Suprapubic skin (tissue), 4 donors: Measurements from ENCODE around the gene COMMD1. TPM values are rescaled to one million over a fixed set of nuclear protein-coding genes. Genes with fewer than 3 reads are reported as not detected.
"Not testable (repeated sequence)": the region's sequence is repeated elsewhere in the genome, so short reads cannot be mapped to it uniquely, and the experiment has no call there.

ENCODE experiments used
- DNase-seq, 2 donors: peaks; one replicate each; pipeline ENCODE4 v3.0.0-alpha.2; 2019; ENCODE audit warnings: low spot score in 2 of 2
- H3K27ac ChIP-seq: fragments of 200-600 bp; sonication (generic); one replicate; pipeline ENCODE4 v1.5.1; 2019
- H3K27me3 ChIP-seq: fragments of 200-600 bp; sonication (generic); one replicate; pipeline ENCODE4 v1.5.1; 2019
- H3K36me3 ChIP-seq: fragments of 200-600 bp; sonication (generic); one replicate; pipeline ENCODE4 v1.5.1; 2019
- H3K4me1 ChIP-seq: fragments of 200-600 bp; sonication (generic); one replicate; pipeline ENCODE4 v1.5.1; 2019
- H3K4me3 ChIP-seq: fragments of 200-600 bp; sonication (generic); one replicate; pipeline ENCODE4 v1.5.1; 2019; ENCODE audit warnings: mild to moderate bottlenecking
- H3K9me3 ChIP-seq: fragments of 200-600 bp; sonication (generic); one replicate; pipeline ENCODE4 v1.5.1; 2019
- EP300 ChIP-seq: sonication (generic); formaldehyde crosslinking; IDR thresholded peaks from one replicate; pipeline ENCODE4 v1.6.1; 2017; ENCODE audit warnings: antibody characterized with exemption
- POLR2A ChIP-seq, 2 donors: fragments of 450-650 bp; IDR thresholded peaks; one replicate each; pipeline ENCODE4 v1.6.1; 2017; ENCODE audit warnings: antibody characterized with exemption in 2 of 2, mild to moderate bottlenecking in 2 of 2, moderate library complexity in 2 of 2
- POLR2AphosphoS5 ChIP-seq, 3 donors: sonication (generic); formaldehyde crosslinking; IDR thresholded peaks; one replicate each; pipeline ENCODE4 v1.6.1; 2017; ENCODE audit warnings: antibody characterized with exemption in 3 of 3
- WGBS: methylation state at CpG from one replicate; pipeline ENCODE4 v1.1.5; 2018; 5-methylcytosine and 5-hydroxymethylcytosine counted together
- total RNA-seq, 4 donors: library from RNA; depleted of rRNA; stranded (reverse); fragments of >200 nt; gene quantifications; one replicate each; pipeline ENCODE4 v1.1.0, GENCODE V29; 2016
- TF ChIP-seq, protein P1 (sequence below), 2 donors: fragments of 200-600 bp in 1 of 2; fragments of 450-650 bp in 1 of 2; sonication (generic) in 1 of 2; IDR thresholded peaks; one replicate each; pipeline ENCODE4 v1.5.1; 2016 to 2019; ENCODE audit warnings: antibody characterized with exemption in 2 of 2, mild to moderate bottlenecking in 1 of 2, moderate library complexity in 1 of 2

The COMMD1 gene
- total RNA-seq, 4 donors from 2014 or later = 45.6 to 64.3 (median 57.7) TPM

DNA sequence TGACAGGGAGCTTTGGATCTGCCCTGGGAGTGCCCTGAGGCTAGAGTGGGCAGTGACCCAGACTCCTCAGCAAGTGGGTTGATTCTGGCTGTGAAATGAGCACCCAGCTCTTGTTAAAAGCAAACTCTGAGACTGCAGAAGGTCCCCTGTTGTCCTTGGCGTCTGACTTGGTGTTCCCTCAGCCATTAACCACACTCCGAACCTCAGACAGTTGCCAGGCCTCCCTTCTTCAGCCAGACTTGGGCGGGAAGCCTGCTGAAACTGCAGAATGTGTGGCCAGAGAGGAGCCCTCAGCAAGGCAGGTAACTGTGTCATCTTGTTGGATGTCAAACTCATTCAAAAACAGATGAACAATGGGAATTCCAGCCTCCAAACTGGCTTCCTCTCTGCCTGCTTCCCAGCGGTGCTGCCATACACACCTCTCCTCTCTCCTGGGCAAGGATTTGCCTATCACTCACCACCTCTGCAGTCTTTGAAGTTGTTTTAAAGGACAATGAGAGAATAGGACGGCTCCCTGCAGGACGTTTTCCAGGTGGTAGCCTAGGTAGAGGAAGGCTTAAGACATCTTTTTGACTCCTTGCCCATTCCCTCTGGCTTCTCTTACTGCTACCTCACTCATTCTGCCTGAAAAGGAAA is 251.5 kb downstream of the COMMD1 start:
- Histone ChIP-seq H3K27ac (no peak overlapping the region), H3K27me3 (no peaks in the 10 kb centered on the region), H3K4me3 (no peak overlapping the region), H3K36me3 (no peaks in the 10 kb centered on the region), H3K9me3 (no peaks in the 10 kb centered on the region), H3K4me1 (no peaks in the 10 kb centered on the region)
- 77% methylated on average over 5 of the region's 6 CpGs for WGBS
- no peak for TF ChIP-seq EP300
- TF ChIP-seq, protein P1, sequence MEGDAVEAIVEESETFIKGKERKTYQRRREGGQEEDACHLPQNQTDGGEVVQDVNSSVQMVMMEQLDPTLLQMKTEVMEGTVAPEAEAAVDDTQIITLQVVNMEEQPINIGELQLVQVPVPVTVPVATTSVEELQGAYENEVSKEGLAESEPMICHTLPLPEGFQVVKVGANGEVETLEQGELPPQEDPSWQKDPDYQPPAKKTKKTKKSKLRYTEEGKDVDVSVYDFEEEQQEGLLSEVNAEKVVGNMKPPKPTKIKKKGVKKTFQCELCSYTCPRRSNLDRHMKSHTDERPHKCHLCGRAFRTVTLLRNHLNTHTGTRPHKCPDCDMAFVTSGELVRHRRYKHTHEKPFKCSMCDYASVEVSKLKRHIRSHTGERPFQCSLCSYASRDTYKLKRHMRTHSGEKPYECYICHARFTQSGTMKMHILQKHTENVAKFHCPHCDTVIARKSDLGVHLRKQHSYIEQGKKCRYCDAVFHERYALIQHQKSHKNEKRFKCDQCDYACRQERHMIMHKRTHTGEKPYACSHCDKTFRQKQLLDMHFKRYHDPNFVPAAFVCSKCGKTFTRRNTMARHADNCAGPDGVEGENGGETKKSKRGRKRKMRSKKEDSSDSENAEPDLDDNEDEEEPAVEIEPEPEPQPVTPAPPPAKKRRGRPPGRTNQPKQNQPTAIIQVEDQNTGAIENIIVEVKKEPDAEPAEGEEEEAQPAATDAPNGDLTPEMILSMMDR (IDR thresholded peaks at IDR 0.05) = no peak
- no peak for TF ChIP-seq POLR2A (IDR thresholded peaks at IDR 0.05)
- no peak for TF ChIP-seq POLR2AphosphoS5 (IDR thresholded peaks at IDR 0.05)
- no peak for DNase-seq

DNA sequence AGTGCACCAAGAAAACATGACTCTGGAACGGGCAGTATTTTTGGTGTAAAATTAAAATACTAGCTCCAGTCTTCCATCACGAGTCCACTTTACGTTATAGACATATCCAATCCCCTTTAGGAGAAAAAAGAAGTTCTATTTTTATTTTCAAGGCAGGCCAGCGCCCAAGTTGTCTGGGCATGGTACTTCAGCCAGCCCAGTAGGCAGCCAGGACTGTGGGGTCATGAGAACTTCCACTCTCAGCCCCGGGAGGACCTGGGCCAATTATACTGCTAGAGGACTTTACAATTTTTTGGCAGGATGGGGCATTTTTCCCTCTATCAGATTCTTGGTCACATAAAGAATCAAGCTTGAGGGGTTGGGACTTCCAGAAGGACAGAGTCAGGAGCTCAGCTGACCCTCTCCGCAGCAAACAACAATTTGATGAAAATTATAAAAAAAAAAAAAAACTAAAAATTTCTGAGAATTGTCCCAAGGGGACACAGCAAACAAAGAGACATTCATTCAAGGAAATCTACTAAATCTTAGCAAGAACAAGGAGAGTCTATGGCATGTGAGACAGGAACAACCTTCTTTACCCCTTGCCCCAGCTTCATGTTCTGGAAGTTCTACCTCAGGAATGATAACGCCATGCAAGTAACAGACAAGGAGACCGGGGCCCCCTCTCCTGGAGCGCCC is 253.1 kb downstream of the COMMD1 start:
- DNase-seq = no peak
- TF ChIP-seq POLR2A (IDR thresholded peaks at IDR 0.05) = no peak
- TF ChIP-seq, protein P1 (IDR thresholded peaks at IDR 0.05) = no peak
- TF ChIP-seq EP300 = no peak
- no peak for TF ChIP-seq POLR2AphosphoS5 (IDR thresholded peaks at IDR 0.05)
- Histone ChIP-seq H3K4me3 (no peak overlapping the region), H3K9me3 (no peaks in the 10 kb centered on the region), H3K36me3 (no peaks in the 10 kb centered on the region), H3K27me3 (no peaks in the 10 kb centered on the region), H3K4me1 (no peaks in the 10 kb centered on the region), H3K27ac (no peak overlapping the region)
- 83% methylated on average over 9 of the region's 9 CpGs for WGBS

DNA sequence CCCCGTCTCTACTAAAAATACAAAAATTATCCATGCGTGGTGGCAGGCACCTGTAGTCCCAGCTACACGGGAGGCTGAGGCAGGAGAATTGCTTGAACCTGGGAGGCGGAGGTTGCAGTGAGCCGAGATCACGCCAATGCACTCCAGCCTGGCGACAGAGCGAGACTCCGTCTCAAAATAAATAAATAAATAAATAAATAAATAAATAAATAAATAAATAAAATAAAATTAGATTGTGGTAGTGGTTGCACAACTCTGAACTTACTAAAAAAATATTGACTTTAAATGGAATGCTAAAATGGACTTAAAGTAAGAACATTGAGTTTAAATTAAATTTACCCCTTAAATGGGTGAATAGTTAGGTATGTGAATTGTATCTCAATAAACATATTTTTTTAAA is 255.2 kb downstream of the COMMD1 start:
- not testable (repeated sequence) for H3K27ac ChIP-seq, H3K4me3 ChIP-seq, H3K36me3 ChIP-seq, H3K9me3 ChIP-seq, H3K4me1 ChIP-seq, DNase-seq, H3K27me3 ChIP-seq
- 97% methylated on average over 9 of the region's 9 CpGs for WGBS

DNA sequence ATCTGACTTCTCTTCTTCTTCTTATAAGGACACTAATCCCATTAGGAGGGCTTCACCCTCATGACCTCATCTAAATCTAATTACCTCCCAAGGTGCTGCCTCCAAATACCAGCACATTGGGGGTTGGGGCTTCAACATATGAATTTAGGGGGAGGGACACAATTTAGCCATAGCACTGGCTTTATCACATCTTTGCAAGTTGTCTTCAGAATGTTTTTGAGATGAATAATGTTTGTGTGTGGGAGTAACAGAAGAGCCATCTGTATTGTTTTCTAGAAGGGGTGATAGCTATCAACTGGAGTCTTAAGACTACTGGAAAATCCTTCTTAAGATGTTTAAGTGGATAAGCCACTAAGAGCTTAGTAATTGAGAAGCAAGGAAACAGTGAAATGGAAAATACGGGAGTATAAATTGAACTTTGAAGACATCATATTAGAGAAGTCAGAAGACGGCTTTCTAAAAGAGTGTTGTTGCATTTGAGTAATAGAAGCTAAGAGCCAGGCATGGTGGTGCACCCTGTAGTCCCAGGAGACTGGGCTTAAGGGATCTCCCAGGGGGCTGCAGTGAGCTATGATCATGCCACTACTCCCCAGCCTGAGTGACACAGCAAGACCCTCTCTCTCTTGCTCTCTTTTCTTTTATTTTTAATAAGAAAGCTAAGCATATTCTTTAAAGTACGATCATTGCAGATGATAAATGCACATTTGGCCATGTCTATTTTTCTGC is 257.8 kb downstream of the COMMD1 start:
- DNase-seq = no peak
- H3K27me3 ChIP-seq = no peaks in the 10 kb centered on the region
- H3K36me3 ChIP-seq = no peaks in the 10 kb centered on the region
- no peaks in the 10 kb centered on the region for H3K4me1 ChIP-seq
- no peak for TF ChIP-seq POLR2A (IDR thresholded peaks at IDR 0.05)
- WGBS = 97% methylated on average over 3 of the region's 3 CpGs
- H3K4me3 ChIP-seq = no peak overlapping the region
- no peak overlapping the region for H3K27ac ChIP-seq
- H3K9me3 ChIP-seq = no peaks in the 10 kb centered on the region

DNA sequence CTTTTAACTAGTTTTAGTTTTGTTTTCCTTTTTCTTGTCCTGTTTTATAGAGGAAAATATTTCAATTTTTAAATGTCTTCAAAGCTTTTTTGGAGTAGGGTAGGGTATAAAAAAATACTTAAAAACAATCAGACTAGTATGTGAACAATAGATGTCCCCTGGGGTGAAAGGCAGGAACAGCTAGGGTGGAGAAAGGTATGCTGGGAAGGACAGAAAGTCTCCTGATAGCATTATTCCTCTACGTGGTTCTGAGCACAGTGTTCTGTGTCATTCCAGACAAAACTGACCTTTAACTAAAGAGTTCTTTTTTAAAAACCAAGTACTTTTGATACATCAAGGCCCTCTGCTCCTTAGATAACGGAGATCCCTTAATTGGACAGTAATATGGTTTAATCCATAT is 258.4 kb downstream of the COMMD1 start:
- WGBS = 66% methylated on average over 2 of the region's 2 CpGs
- Histone ChIP-seq H3K36me3 (no peaks in the 10 kb centered on the region), H3K27ac (no peak overlapping the region), H3K4me1 (no peaks in the 10 kb centered on the region), H3K9me3 (no peaks in the 10 kb centered on the region), H3K27me3 (no peaks in the 10 kb centered on the region), H3K4me3 (no peak overlapping the region)
- TF ChIP-seq POLR2AphosphoS5 (IDR thresholded peaks at IDR 0.05) (no peak), POLR2A (IDR thresholded peaks at IDR 0.05) (no peak), EP300 (no peak)
- TF ChIP-seq, protein P1 (IDR thresholded peaks at IDR 0.05) = no peak
- no peak for DNase-seq

DNA sequence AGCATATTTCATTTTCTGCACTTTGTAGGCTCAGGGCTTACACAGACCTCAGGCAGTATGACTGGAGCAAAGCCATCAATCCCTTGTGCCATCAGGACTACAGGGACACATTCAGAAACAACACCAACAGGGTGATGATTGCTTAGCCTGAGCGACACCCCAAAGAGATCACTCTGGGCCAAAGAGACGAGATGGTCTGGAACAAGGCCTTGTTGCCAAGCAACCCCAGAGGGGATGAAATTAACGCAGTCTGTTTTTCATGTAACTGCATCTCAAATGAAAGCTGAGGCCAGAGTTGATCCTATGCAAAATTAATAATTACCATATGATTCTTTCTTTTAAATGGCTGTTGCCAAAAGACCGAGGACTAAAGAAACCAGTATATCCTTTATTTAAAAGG is 270.3 kb downstream of the COMMD1 start:
- TF ChIP-seq POLR2A (IDR thresholded peaks at IDR 0.05) (no peak), EP300 (no peak), POLR2AphosphoS5 (IDR thresholded peaks at IDR 0.05) (no peak)
- TF ChIP-seq, protein P1 (IDR thresholded peaks at IDR 0.05) = no peak
- WGBS = 48% methylated on average over 4 of the region's 4 CpGs
- Histone ChIP-seq H3K9me3 (no peaks in the 10 kb centered on the region), H3K36me3 (no peaks in the 10 kb centered on the region), H3K4me1 (peaks cover 13% of the 10 kb centered on the region), H3K4me3 (no peak overlapping the region), H3K27ac (no peak overlapping the region), H3K27me3 (no peaks in the 10 kb centered on the region)
- DNase-seq = no peak
